Measurements from ENCODE around the gene TAF1D. TPM values are rescaled to one million over a fixed set of nuclear protein-coding genes. Genes with fewer than 3 reads are reported as not detected.

The TAF1D gene
- total RNA-seq, 2 experiments from 2014 or later, result 161 to 173 TPM

DNA sequence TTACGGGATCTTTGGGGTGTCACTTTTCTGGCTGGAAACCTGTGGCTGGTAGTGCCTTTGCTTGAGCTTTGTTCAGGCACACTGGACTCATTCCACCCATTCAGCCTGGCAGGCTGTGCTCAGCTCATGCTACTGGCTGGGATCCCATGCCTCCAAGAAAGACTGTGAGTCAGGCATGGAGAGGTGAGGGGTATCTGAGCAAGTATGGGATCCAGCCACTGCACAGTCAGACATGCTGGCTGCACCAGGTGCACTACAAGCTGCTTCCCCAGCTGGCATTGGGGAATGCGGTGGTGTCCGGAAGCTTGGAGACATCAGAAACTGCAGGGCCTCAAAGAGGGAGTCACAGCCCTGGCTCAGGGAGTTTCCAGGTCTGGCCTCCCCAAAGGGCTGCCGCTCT is 30.8 kb upstream of the TAF1D start:
- H3K27me3 Mint-ChIP-seq, result no peaks in the 10 kb centered on the region
- no peak overlapping the region for H3K4me3 ChIP-seq (ENCODE audit: low read length)
- H3K36me3 Mint-ChIP-seq (ENCODE audit: low read depth), result no peaks in the 10 kb centered on the region
- no peak overlapping the region for H3K27ac Mint-ChIP-seq
- no peaks in the 10 kb centered on the region for H3K36me3 ChIP-seq (ENCODE audit: insufficient read depth, low read length)
- TF ChIP-seq, protein P1, sequence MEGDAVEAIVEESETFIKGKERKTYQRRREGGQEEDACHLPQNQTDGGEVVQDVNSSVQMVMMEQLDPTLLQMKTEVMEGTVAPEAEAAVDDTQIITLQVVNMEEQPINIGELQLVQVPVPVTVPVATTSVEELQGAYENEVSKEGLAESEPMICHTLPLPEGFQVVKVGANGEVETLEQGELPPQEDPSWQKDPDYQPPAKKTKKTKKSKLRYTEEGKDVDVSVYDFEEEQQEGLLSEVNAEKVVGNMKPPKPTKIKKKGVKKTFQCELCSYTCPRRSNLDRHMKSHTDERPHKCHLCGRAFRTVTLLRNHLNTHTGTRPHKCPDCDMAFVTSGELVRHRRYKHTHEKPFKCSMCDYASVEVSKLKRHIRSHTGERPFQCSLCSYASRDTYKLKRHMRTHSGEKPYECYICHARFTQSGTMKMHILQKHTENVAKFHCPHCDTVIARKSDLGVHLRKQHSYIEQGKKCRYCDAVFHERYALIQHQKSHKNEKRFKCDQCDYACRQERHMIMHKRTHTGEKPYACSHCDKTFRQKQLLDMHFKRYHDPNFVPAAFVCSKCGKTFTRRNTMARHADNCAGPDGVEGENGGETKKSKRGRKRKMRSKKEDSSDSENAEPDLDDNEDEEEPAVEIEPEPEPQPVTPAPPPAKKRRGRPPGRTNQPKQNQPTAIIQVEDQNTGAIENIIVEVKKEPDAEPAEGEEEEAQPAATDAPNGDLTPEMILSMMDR (IDR thresholded peaks at IDR 0.05), result no peak
- H3K9me3 Mint-ChIP-seq, result no peaks in the 10 kb centered on the region
- no peak for ATAC-seq (ENCODE audit: poor library complexity)
- no peaks in the 10 kb centered on the region for H3K4me1 ChIP-seq (ENCODE audit: insufficient read depth, low read length)
- POLR2A ChIA-PET, result interaction anchor here (1.2 kb wide), 1 partner anchor 12 kb away, joined by 5 read pairs; the partner anchor contains the start of gene MED17
- H3K27ac ChIP-seq (ENCODE audit: low read depth in 1 of 2, low read length in 2 of 2), result no peak overlapping the region
- CTCF ChIA-PET, result interaction anchor here (1.3 kb wide), 1 partner anchor 12 kb away, joined by 3 read pairs; the partner anchor contains the start of gene MED17
- DNase-seq, result no peak
- H3K4me1 Mint-ChIP-seq (ENCODE audit: low read depth), result no peaks in the 10 kb centered on the region
- no peaks in the 10 kb centered on the region for H3K27me3 ChIP-seq (ENCODE audit: control insufficient read depth in 1 of 2, insufficient read depth in 2 of 2, low read length in 2 of 2)
- peaks cover 0 to 20% of the 10 kb centered on the region in 2 experiments for H3K9me3 ChIP-seq (ENCODE audit: control insufficient read depth in 1 of 2, insufficient read depth in 1 of 2, low read length in 2 of 2)
- intact Hi-C loops (cut with DNase I, micrococcal nuclease), result no loop called here
- H3K4me3 Mint-ChIP-seq, result no peak overlapping the region

DNA sequence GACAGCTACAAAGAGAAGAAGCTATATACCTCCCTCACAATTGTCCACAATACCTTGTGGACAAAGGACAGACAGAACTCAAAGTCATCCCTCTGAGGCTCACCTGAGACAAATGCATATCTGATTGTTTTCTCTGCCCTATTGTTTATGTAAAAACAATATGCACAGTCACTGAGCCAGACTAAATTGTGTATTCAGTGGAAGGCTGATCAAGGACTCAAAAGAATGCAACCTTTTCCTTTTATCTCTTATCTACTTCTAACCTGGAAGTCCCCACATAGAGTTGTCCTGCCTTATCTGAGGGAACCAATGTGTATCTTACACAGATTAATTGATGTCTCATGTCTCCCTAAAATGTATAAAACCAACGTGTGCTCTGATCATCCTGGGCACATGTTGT is 28.9 kb upstream of the TAF1D start:
- Histone ChIP-seq H3K4me1 (ENCODE audit: insufficient read depth, low read length) (no peaks in the 10 kb centered on the region), H3K9me3 (ENCODE audit: control insufficient read depth in 1 of 2, insufficient read depth in 1 of 2, low read length in 2 of 2) (peaks cover 0 to 21% of the 10 kb centered on the region in 2 experiments)
- intact Hi-C loops (cut with DNase I, micrococcal nuclease), result no loop called here

DNA sequence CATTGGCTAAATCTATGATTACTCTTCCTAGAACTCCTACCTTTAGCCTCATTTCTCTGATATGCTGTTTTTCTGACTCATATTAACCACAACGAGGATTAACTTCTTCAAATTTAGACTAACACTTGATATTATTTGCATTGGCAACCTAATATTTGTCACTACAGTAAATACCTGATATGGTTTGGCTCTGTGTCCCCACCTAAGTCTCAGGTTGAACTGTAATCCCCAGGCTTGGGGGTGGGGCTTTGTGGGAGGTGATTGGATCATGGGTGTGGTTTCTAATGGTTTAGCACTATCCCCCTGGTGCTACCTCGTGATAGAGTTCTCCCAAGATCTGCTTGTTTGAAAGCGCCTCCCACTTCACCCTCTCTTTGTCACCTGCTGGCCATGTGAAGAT is 25.7 kb upstream of the TAF1D start:
- TF ChIP-seq, protein P1 (IDR thresholded peaks at IDR 0.05), result no peak
- ATAC-seq (ENCODE audit: poor library complexity) (no peak), DNase-seq (no peak)
- H3K36me3 Mint-ChIP-seq (ENCODE audit: low read depth), result peaks cover 20% of the 10 kb centered on the region
- Histone ChIP-seq H3K27me3 (ENCODE audit: control insufficient read depth in 1 of 2, insufficient read depth in 2 of 2, low read length in 2 of 2) (no peaks in the 10 kb centered on the region), H3K9me3 (ENCODE audit: control insufficient read depth in 1 of 2, insufficient read depth in 1 of 2, low read length in 2 of 2) (peaks cover 0 to 6% of the 10 kb centered on the region in 2 experiments), H3K27ac (ENCODE audit: low read depth in 1 of 2, low read length in 2 of 2) (no peak overlapping the region), H3K4me3 (ENCODE audit: low read length) (no peak overlapping the region), H3K4me1 (ENCODE audit: insufficient read depth, low read length) (no peaks in the 10 kb centered on the region), H3K36me3 (ENCODE audit: insufficient read depth, low read length) (peaks cover 14% of the 10 kb centered on the region)
- ChIA-PET POLR2A (no interaction called here), CTCF (no interaction called here)
- H3K27me3 Mint-ChIP-seq, result no peaks in the 10 kb centered on the region
- H3K9me3 Mint-ChIP-seq, result no peaks in the 10 kb centered on the region
- H3K4me3 Mint-ChIP-seq, result no peak overlapping the region
- H3K27ac Mint-ChIP-seq, result no peak overlapping the region
- no peaks in the 10 kb centered on the region for H3K4me1 Mint-ChIP-seq (ENCODE audit: low read depth)
- intact Hi-C loops (cut with DNase I, micrococcal nuclease), result no loop called here

More for the DNA sequence above, 28.9 kb upstream of the TAF1D start:
- no peaks in the 10 kb centered on the region for H3K27me3 ChIP-seq (ENCODE audit: control insufficient read depth in 1 of 2, insufficient read depth in 2 of 2, low read length in 2 of 2)
- no peak overlapping the region for H3K4me3 Mint-ChIP-seq
- CTCF ChIA-PET, result no interaction called here
- DNase-seq, result no peak
- no peaks in the 10 kb centered on the region for H3K36me3 Mint-ChIP-seq (ENCODE audit: low read depth)
- H3K4me1 Mint-ChIP-seq (ENCODE audit: low read depth), result no peaks in the 10 kb centered on the region
- H3K27ac ChIP-seq (ENCODE audit: low read depth in 1 of 2, low read length in 2 of 2), result no peak overlapping the region
- TF ChIP-seq, protein P1 (IDR thresholded peaks at IDR 0.05), result no peak
- H3K27ac Mint-ChIP-seq, result no peak overlapping the region
- POLR2A ChIA-PET, result no interaction called here
- no peaks in the 10 kb centered on the region for H3K27me3 Mint-ChIP-seq
- no peaks in the 10 kb centered on the region for H3K36me3 ChIP-seq (ENCODE audit: insufficient read depth, low read length)
- ATAC-seq (ENCODE audit: poor library complexity), result no peak
- H3K4me3 ChIP-seq (ENCODE audit: low read length), result no peak overlapping the region
- no peaks in the 10 kb centered on the region for H3K9me3 Mint-ChIP-seq

All from CD4-positive, alpha-beta T cell (primary cell).